DMS53 treated with DMSO at 0.1 percent for 48 hours (cell line): Measurements from ENCODE around the gene GTF3C4.
A peak's percentile ranks its signal among the peaks of the same experiment; 100 is the strongest.

Experiments used
- DNase-seq: peaks from one replicate; lab custom pipeline; 2025; ENCODE audit not compliant: unreplicated experiment; lab: John Stamatoyannopoulos, UW

GTF3C4 gene

GRCh38 chr9:132647806-132648205, 22.5 kb upstream of the GTF3C4 start:
- no peak for DNase-seq

- no peak for DNase-seq
Observed at GRCh38 chr9:132648283-132648682, 22.0 kb upstream of the GTF3C4 start.

- no peak for DNase-seq
Observed at GRCh38 chr9:132648685-132649084, 21.6 kb upstream of the GTF3C4 start.

GRCh38 chr9:132651259-132651658, 19.0 kb upstream of the GTF3C4 start:
- no peak for DNase-seq

- DNase-seq, result no peak
Observed at GRCh38 chr9:132656299-132656698, 14.0 kb upstream of the GTF3C4 start.

- DNase-seq, result no peak
Observed at GRCh38 chr9:132662152-132662945, 7.9 kb upstream of the GTF3C4 start.

GRCh38 chr9:132663117-132663516, 7.1 kb upstream of the GTF3C4 start:
- DNase-seq, result no peak

- DNase-seq, result no peak
Observed at GRCh38 chr9:132663851-132664250, 6.4 kb upstream of the GTF3C4 start.

GRCh38 chr9:132669319-132669697, 956 bp upstream of the GTF3C4 start:
- no peak for DNase-seq

GRCh38 chr9:132669698-132670456, 387 bp upstream of the GTF3C4 start, which contains the start of gene DDX31:
Gene DDX31 (minus strand): TSS chr9:132669983. CDS start chr9:132669934, 49 bp downstream.
- DNase-seq, result peak; percentile 61

- DNase-seq, result no peak
Observed at GRCh38 chr9:132671620-132672412, 1.6 kb downstream of the GTF3C4 start.

- DNase-seq, result no peak
Observed at GRCh38 chr9:132672413-132672690, 2.1 kb downstream of the GTF3C4 start.

GRCh38 chr9:132673355-132673754, 3.1 kb downstream of the GTF3C4 start:
- no peak for DNase-seq

GRCh38 chr9:132674485-132674884, 4.2 kb downstream of the GTF3C4 start:
- DNase-seq, result no peak

GRCh38 chr9:132677976-132678375, 7.7 kb downstream of the GTF3C4 start:
- DNase-seq, result no peak

- DNase-seq, result no peak
Observed at GRCh38 chr9:132679946-132680625, 9.8 kb downstream of the GTF3C4 start.

GRCh38 chr9:132681561-132681960, 11.3 kb downstream of the GTF3C4 start:
- no peak for DNase-seq

GRCh38 chr9:132683873-132684272, 13.6 kb downstream of the GTF3C4 start:
- DNase-seq, result no peak

GRCh38 chr9:132690696-132691095, 20.4 kb downstream of the GTF3C4 start:
- no peak for DNase-seq

GRCh38 chr9:132694144-132694543, 23.9 kb downstream of the GTF3C4 start:
- peak; percentile 5 for DNase-seq

- no peak for DNase-seq
Observed at GRCh38 chr9:132697230-132697629, 27.0 kb downstream of the GTF3C4 start.
